ENCODE results near the gene ARMC2.
"Not testable (repeated sequence)": the region's sequence is repeated elsewhere in the genome, so short reads cannot be mapped to it uniquely, and the experiment has no call there.

Gene ARMC2

GRCh38 chr6:108811490-108811889 is 36.7 kb upstream of the ARMC2 start:
- DNase-seq: no peak
- TF ChIP-seq GATA1 (IDR thresholded peaks at IDR 0.05; ENCODE audit: low read depth, low read length) (no peak), POLR2A (IDR thresholded peaks at IDR 0.05; ENCODE audit: low read length) (no peak)

GRCh38 chr6:108813218-108813617 is 35.0 kb upstream of the ARMC2 start:
- not testable (repeated sequence) for DNase-seq

- DNase-seq: not testable (repeated sequence)
Observed at GRCh38 chr6:108817276-108817675, 30.9 kb upstream of the ARMC2 start.

- no peak for DNase-seq
- TF ChIP-seq POLR2A (IDR thresholded peaks at IDR 0.05; ENCODE audit: low read length) (no peak), GATA1 (IDR thresholded peaks at IDR 0.05; ENCODE audit: low read depth, low read length) (no peak)
Observed at GRCh38 chr6:108820006-108820405, 28.2 kb upstream of the ARMC2 start.

DNA sequence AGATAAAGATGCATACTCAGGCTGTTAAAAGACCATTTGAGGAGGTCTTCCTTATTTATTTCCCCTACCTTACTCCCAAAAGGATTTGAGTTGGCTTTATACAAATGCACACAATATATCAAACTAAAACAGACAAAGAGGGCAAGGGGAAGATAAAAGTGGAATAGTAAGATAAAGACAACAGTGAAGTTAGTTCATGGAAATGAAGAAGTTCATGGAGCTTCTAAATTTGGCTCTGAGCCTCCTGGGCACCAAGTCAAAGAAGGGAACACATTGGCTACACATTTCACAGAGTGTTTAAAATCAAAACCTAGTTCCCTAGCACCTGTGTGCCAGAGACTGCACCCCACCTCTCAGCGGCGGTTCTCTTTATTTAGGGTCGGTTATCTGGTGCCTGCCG is 25.8 kb upstream of the ARMC2 start:
- DNase-seq: peak in 1 of 2 experiments; percentile 27

DNA sequence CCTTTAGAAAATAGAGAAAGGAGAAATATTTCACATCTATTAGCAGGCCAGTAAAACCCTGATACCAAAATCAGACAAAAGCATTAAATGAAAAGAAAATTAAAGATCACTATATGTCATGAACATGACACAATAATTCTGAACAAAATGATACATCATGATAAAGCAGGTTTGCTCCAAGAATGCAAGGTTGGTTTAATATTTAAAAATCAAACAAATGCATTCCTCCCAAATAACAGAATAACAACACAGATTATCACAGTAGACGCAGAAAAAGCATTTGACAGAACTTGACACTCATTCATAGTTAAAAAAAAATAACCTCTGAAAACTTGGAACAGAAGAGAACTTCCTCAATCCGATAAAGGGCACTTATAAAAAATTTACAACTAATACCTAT is 22.9 kb upstream of the ARMC2 start:
- TF ChIP-seq POLR2A (IDR thresholded peaks at IDR 0.05; ENCODE audit: low read length) (no peak), GATA1 (IDR thresholded peaks at IDR 0.05; ENCODE audit: low read depth, low read length) (no peak)
- no peak for DNase-seq

More for the DNA sequence above, 25.8 kb upstream of the ARMC2 start:
- TF ChIP-seq GATA1 (IDR thresholded peaks at IDR 0.05; ENCODE audit: low read depth, low read length) (no peak), POLR2A (IDR thresholded peaks at IDR 0.05; ENCODE audit: low read length) (no peak)

DNA sequence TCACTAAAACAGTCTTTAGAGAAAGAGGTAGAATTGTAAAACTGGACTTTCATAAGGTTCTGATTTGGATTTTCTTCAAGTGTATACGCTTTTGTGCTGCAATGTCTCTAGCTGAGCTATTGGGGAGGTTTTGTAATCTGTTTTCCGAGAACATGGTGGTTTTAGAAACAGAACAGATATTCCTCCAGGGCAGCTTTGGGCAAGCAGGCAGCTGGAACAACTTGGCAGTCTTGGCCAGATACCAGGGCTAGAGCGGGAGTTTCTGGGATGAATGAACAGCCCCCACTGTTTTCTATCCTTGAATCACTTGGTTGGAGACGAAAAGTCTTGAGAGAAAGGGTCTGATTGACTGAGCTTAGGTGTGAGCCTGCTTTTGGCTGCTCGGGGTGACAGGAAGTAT is 17.1 kb upstream of the ARMC2 start:
- DNase-seq: no peak
- TF ChIP-seq POLR2A (IDR thresholded peaks at IDR 0.05; ENCODE audit: low read length): no peak

DNA sequence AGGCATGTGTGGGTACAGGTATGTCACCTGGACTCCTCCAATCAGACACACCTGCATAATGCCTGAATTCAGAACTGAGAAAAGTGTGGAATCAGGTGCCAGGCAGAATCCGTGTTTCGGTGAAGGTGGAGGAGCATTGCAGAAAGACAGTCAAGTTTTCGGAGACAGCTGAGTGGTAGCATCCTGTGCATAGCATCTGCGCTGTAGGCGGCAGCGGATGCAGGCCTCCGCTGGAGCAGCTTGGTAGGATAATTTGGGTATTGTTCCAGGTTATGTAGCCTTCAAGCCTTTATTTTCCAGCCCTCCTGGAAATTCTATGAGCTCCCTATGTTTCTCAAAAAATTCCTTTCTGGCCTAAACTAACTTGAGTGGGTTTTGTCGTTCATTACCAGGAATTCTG is 15.5 kb upstream of the ARMC2 start:
- no peak for TF ChIP-seq GATA1 (IDR thresholded peaks at IDR 0.05; ENCODE audit: low read depth, low read length)
- TF ChIP-seq POLR2A (IDR thresholded peaks at IDR 0.05; ENCODE audit: low read length): no peak
- DNase-seq: no peak

DNA sequence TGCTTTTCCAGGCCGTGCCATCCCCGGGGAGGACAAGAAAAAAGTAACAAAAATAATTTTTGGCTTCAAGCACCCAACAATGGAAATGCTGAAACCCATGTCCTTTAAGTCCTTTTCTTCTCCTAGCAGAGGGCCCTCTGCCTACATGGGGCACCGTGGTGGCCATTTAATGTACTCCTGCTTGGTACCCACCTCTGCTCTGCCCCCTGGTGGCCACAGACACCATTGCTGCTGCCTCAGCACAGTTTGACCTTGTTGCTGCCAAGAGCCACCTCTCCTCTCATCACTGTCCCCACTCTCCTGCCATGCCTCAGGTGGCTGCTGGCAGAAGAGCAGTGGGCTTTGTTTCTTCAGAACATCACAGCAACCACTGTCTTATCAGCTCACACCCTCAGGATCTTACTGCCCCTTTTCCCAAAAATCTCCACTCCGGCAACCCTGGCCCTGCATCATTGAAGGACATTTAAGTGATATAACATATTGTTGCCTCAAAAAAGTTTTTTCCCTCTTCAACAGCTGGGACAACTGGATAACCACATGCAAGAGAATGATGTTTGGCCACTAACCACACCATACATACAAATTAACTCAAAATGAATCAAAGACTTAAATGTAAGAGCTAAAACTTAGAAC is 12.9 kb upstream of the ARMC2 start:
- no peak for TF ChIP-seq GATA1 (IDR thresholded peaks at IDR 0.05; ENCODE audit: low read depth, low read length)
- TF ChIP-seq POLR2A (IDR thresholded peaks at IDR 0.05; ENCODE audit: low read length): no peak
- peak; percentile 86 to 92 for DNase-seq

DNA sequence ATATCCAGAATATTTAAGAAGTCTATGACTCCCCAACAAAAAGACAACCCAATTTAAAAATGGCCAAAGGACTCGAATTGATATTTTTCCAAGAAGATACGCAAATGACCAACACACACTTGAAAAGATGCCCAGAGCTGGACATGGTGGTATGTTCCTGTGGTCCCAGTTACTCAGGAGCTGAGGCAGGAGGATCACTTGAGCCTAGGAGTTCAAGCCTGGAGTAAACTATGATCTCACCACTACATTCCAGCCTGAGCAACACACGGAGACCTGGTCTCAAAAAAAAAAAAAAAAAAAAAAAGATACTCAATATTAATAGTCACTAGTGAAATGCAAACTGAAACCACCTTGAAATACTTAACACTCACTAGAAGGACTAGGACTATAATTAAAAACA is 12.2 kb upstream of the ARMC2 start:
- no peak for TF ChIP-seq GATA1 (IDR thresholded peaks at IDR 0.05; ENCODE audit: low read depth, low read length)
- TF ChIP-seq POLR2A (IDR thresholded peaks at IDR 0.05; ENCODE audit: low read length): no peak

DNA sequence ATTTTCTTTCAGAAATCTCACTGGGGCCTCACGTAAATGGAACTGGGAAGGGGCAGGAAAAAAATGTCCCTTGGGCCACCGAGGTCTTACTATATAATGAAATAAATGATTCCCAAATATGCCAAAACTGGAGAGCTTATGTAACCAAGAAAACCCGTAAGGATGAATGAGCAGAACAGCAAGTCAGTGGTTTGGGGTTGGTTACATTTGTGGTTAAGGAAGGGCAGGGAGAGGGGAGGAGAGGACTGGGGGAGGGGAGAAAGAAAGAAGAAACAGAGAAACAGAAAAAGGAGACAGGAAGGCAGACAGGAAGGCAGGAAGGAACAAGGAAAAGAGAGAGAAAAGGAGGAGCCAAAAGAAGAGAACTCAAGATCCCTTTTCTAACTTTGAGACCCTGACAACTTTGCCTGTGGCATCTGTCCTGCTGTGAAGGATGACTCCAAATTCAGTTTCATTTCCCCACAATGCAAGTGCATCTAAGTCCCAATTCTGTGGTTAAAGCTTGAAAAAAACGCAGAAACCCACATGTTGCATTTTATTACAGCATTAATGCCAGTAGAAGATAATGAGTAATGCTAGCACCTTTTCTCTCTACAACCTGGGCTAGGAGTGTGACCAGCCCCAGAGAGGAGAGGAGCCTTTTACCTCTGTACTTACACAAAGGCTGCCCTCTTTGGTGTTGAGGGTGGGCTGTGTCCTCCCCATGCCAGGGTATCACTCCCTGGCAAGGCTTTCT is 10.8 kb upstream of the ARMC2 start:
- peak in 1 of 2 experiments; percentile 18 for DNase-seq
- TF ChIP-seq POLR2A (IDR thresholded peaks at IDR 0.05; ENCODE audit: low read length) (no peak), GATA1 (IDR thresholded peaks at IDR 0.05; ENCODE audit: low read depth, low read length) (no peak)

More for the DNA sequence above, 12.2 kb upstream of the ARMC2 start:
- no peak for DNase-seq

GRCh38 chr6:108838101-108838717 is 10.0 kb upstream of the ARMC2 start:
- DNase-seq: no peak

DNA sequence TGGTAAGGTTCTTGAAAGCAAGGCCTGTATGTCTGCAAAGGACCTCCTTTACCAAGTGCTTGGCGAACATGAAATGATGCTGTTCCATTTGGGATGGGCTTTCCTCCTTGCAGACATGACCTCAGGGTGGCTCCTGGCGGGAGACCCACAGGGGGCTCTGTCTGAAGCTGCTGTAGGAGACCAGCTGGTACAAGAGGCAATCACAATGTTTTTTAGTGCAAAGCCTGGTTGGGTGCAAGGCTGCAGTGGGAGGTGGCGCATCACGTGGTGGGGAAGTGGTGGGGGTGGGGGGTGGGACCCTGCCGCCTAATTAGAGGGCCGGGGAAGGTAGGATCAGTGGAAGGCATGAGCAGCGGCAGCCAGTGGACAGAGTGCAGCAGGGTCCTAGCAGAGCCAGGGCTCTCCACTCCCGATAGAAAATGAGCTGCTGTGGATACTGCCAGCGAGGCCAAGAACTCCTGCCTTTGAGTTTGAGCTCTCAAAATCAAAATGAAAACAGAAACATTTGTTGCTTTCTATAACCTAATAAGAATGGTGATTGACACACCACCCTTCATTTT is 9.1 kb upstream of the ARMC2 start:
- TF ChIP-seq POLR2A (IDR thresholded peaks at IDR 0.05; ENCODE audit: low read length): no peak
- TF ChIP-seq GATA1 (IDR thresholded peaks at IDR 0.05; ENCODE audit: low read depth, low read length): no peak
- no peak for DNase-seq

More at GRCh38 chr6:108838101-108838717, 10.0 kb upstream of the ARMC2 start:
- TF ChIP-seq POLR2A (IDR thresholded peaks at IDR 0.05; ENCODE audit: low read length): no peak
- no peak for TF ChIP-seq GATA1 (IDR thresholded peaks at IDR 0.05; ENCODE audit: low read depth, low read length)

GRCh38 chr6:108840919-108841318 is 7.3 kb upstream of the ARMC2 start:
- TF ChIP-seq POLR2A (IDR thresholded peaks at IDR 0.05; ENCODE audit: low read length) (no peak), GATA1 (IDR thresholded peaks at IDR 0.05; ENCODE audit: low read depth, low read length) (no peak)

More at GRCh38 chr6:108840919-108841318, 7.3 kb upstream of the ARMC2 start:
- no peak for DNase-seq

All from erythroblast (primary cell).